GM12878 (cell line): Measurements from ENCODE around the gene SEMG1. TPM values are rescaled to one million over a fixed set of nuclear protein-coding genes. Genes with fewer than 3 reads are reported as not detected.

Source experiments
- ATAC-seq: fragments of 200-7000 bp; cut with Tn5 transposase; 3 replicates; pipeline ENCODE4 v1.9.1; 2020; ENCODE audit warnings: mild to moderate bottlenecking, moderate library complexity
- BruUV-seq: library from RNA; stranded (reverse); fragments of 400-500 nt; replicated peaks from 2 replicates; lab custom pipeline; 2021; lab: Mats Ljungman, UMichigan
- CTCF ChIA-PET: fragments of 300-600 bp; sonication (Branson Sonifier 250); formaldehyde crosslinking; extraction: SDS; loops from one replicate; lab custom pipeline; 2021; ENCODE audit warnings: inconsistent platforms; lab: Yijun Ruan, JAX
- POLR2A ChIA-PET: fragments of 350-600 bp; formaldehyde crosslinking; extraction: SDS; loops from one replicate; lab custom pipeline; 2021; ENCODE audit warnings: inconsistent platforms; lab: Charles Lee
- RAD21 ChIA-PET: fragments of 300-600 bp; sonication (Branson Sonifier 250); formaldehyde crosslinking; loops from one replicate; lab custom pipeline; 2023; ENCODE audit warnings: antibody characterized with exemption; ENCODE audit not compliant: unreplicated experiment; lab: Charles Lee
- SMC1A ChIA-PET: fragments of 300-600 bp; sonication (Branson Sonifier 250); formaldehyde crosslinking; loops from one replicate; lab custom pipeline; 2023; ENCODE audit not compliant: unreplicated experiment, uncharacterized antibody; lab: Charles Lee
- DNase-seq: peaks from one replicate; pipeline ENCODE4 v3.0.0-alpha.2; 2011; ENCODE audit warnings: low read depth, low spot score
- FAIRE-seq: peaks from 3 replicates; lab custom pipeline; 2011; peaks lifted over from hg19 to GRCh38; lab: Jason Lieb, UNC
- H2AFZ ChIP-seq: 2 replicates; pipeline ENCODE4 v1.6.0; 2011; ENCODE audit warnings: low read depth, low read length, control low read depth; ENCODE audit not compliant: control insufficient read depth
- H3K27ac ChIP-seq: 2 replicates; pipeline ENCODE4 v1.5.1; 2011; ENCODE audit warnings: control low read depth; ENCODE audit not compliant: control insufficient read depth, insufficient read depth
- H3K27me3 ChIP-seq, 2 experiments: replicated peaks in 1 of 2; 2 replicates each; pipeline versions ENCODE4 v1.6.0 to v1.6.1; 2011; ENCODE audit warnings: low read length in 1 of 2; ENCODE audit not compliant: control insufficient read depth in 2 of 2, insufficient read depth in 2 of 2
- H3K36me3 ChIP-seq, 2 experiments: 2 replicates each; pipeline ENCODE4 v1.5.1; 2011; ENCODE audit warnings: low read length in 1 of 2; ENCODE audit not compliant: control insufficient read depth in 2 of 2, insufficient read depth in 2 of 2
- H3K4me1 ChIP-seq: 2 replicates; pipeline ENCODE4 v1.6.1; 2011; ENCODE audit warnings: mild to moderate bottlenecking, low read length, moderate library complexity, mixed read lengths; ENCODE audit not compliant: control insufficient read depth, insufficient read depth
- H3K4me2 ChIP-seq: 2 replicates; pipeline ENCODE4 v1.6.0; 2011; ENCODE audit warnings: control low read depth; ENCODE audit not compliant: control insufficient read depth, insufficient read depth
- H3K4me3 ChIP-seq: fragments of 200-600 bp; sonication (generic); 2 replicates; pipeline ENCODE4 v1.5.1; 2016
- H3K79me2 ChIP-seq: 2 replicates; pipeline ENCODE4 v1.6.0; 2011; ENCODE audit warnings: low read length; ENCODE audit not compliant: control insufficient read depth, insufficient read depth
- H3K9ac ChIP-seq: 2 replicates; pipeline ENCODE4 v1.8.0; 2011; ENCODE audit warnings: low read length, control low read depth, mixed read lengths; ENCODE audit not compliant: control insufficient read depth, insufficient read depth
- H3K9me3 ChIP-seq: replicated peaks from 3 replicates; pipeline ENCODE4 v1.5.1; 2011; ENCODE audit warnings: mild to moderate bottlenecking, low read length; ENCODE audit not compliant: control insufficient read depth, insufficient read depth
- H4K20me1 ChIP-seq: 2 replicates; pipeline ENCODE4 v1.6.0; 2011; ENCODE audit not compliant: control insufficient read depth, insufficient read depth
- BACH1 ChIP-seq: fragments of 450-650 bp; IDR thresholded peaks from 2 replicates; pipeline ENCODE4 v1.6.1; 2017; ENCODE audit warnings: mild to moderate bottlenecking, borderline replicate concordance
- BCL11A ChIP-seq: IDR thresholded peaks from 2 replicates; pipeline ENCODE4 v1.6.1; 2011; ENCODE audit warnings: low read depth, low read length
- BMI1 ChIP-seq: fragments of 450-650 bp; IDR thresholded peaks from 2 replicates; pipeline ENCODE4 v1.6.1; 2016; ENCODE audit warnings: mild to moderate bottlenecking, moderate library complexity, borderline replicate concordance
- IKZF1 ChIP-seq: fragments of 450-650 bp; conservative IDR thresholded peaks from 2 replicates; pipeline ENCODE4 v1.6.1; 2017; ENCODE audit warnings: antibody characterized with exemption, mild to moderate bottlenecking
- KDM1A ChIP-seq: fragments of 200-600 bp; sonication (generic); IDR thresholded peaks from 2 replicates; pipeline ENCODE4 v1.6.1; 2016; ENCODE audit warnings: borderline replicate concordance
- MTA3 ChIP-seq: IDR thresholded peaks from 2 replicates; pipeline ENCODE4 v1.6.1; 2012; ENCODE audit warnings: low read length, inconsistent platforms, borderline replicate concordance
- NBN ChIP-seq: fragments of 450-650 bp; IDR thresholded peaks from 2 replicates; pipeline ENCODE4 v1.6.1; 2016
- STAT1 ChIP-seq: fragments of 450-650 bp; conservative IDR thresholded peaks from 2 replicates; pipeline ENCODE4 v1.6.1; 2014; ENCODE audit warnings: antibody characterized with exemption, mild to moderate bottlenecking
- TCF12 ChIP-seq: IDR thresholded peaks from 2 replicates; pipeline ENCODE4 v1.6.1; 2011; ENCODE audit warnings: low read depth, mild to moderate bottlenecking, low read length
- WGBS: methylation state at CpG from one replicate; pipeline ENCODE4 v1.1.6; 2016; ENCODE audit warnings: low lambda C conversion rate; ENCODE audit not compliant: insufficient replicate concordance, insufficient coverage; ENCODE audit errors: missing lambda C conversion rate; 5-methylcytosine and 5-hydroxymethylcytosine counted together
- in situ Hi-C: fragments of 300-500 bp; cut with MboI; formaldehyde crosslinking; loops from 9 replicates; pipeline ENCODE4 v1.14.3; 2018; ENCODE audit warnings: mixed read lengths
- intact Hi-C: fragments of 100-400 bp; cut with micrococcal nuclease; formaldehyde crosslinking; loops from one replicate; pipeline ENCODE4 v1.14.2; 2022; ENCODE audit not compliant: unreplicated experiment
- polyA plus RNA-seq, 11 experiments: library from polyadenylated mRNA; depleted of rRNA in 4 of 11; unstranded in 6 of 11; stranded (reverse) in 5 of 11; fragments of >200 nt; fragmentation: Nextera tagmentation in 4 of 11; fragmentation: Illumina TruSeq in 1 of 11; extraction: Ambion mirVana in 4 of 11; extraction: Trizol in 1 of 11; gene quantifications; 1 replicate in 1 of 11; 2 replicates in 10 of 11; pipeline versions ENCODE4 v1.2.1 to v1.2.3, GENCODE V29; 2011 to 2016; ENCODE audit warnings: inconsistent platforms in 2 of 11, missing spikeins in 2 of 11, low read depth in 1 of 11
- total RNA-seq, 4 experiments: library from RNA; depleted of rRNA in 3 of 4; stranded (reverse); fragments of >200 nt in 3 of 4; fragmentation: Illumina TruSeq in 1 of 4; extraction: Trizol in 1 of 4; gene quantifications; 2 replicates each; pipeline versions ENCODE4 v1.2.1 to v1.2.3, GENCODE V29; 2013 to 2021
- TF ChIP-seq, protein P1 (sequence below): IDR thresholded peaks from 2 replicates; pipeline ENCODE4 v1.6.1; 2012; ENCODE audit warnings: mild to moderate bottlenecking, low read depth, low read length
- TF ChIP-seq, protein P2 (sequence below): fragments of 450-650 bp; formaldehyde crosslinking; IDR thresholded peaks from 2 replicates; pipeline ENCODE4 v1.5.0; 2022; ENCODE audit warnings: mild to moderate bottlenecking, missing genetic modification characterization
- TF ChIP-seq, protein P3 (sequence below): fragments of 450-650 bp; IDR thresholded peaks from 2 replicates; pipeline ENCODE4 v1.6.1; 2017; ENCODE audit warnings: low read depth, mild to moderate bottlenecking, moderate library complexity

SEMG1 gene
- total and polyA plus RNA-seq, 10 of the 15 experiments (the other 5 are each of a cell fraction or from before 2014, with no cell fraction given) = not detected

DNA sequence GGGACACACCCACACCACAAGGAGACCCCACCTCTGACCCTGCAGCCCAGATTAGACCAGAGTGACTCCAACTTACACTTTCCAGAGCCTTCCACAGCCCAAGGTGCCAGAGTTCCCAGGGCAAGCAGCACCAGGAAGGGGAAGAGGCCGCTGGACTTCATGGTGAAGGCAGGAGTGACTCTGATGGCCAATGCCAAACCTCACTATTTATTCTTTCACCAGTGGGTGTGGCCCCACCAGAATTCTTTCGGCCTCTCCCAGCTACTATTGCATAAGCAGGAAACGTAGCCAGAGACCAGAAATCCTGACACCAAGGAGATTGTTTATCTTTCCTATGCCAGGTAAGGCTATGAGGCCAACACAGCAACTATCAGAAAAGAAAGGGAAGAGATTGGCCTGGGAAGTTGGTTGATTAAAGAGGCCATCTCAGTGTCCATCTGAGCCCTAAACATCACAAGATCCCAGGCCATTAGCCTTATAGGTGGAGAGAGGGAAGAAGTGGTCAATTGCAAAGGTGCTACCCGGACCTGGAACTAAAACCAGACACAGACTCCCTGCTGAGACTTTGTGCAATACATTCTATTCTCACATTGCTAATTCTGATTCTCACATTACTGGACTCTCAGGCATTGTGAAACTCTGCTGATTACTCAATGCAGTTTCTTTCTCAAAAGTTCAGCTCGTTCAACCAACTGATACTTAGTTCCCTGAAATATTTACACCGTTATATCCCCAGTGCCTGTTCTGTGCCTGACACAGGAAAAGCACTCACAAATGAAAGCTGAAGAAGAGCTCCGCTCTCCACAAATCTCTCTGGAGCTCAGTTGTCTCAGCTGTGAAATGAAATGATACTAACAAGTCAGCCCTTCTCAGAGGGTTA, 47.8 kb downstream of the SEMG1 start, which contains the start of gene SLPI (continued):
- TF ChIP-seq, protein P1, sequence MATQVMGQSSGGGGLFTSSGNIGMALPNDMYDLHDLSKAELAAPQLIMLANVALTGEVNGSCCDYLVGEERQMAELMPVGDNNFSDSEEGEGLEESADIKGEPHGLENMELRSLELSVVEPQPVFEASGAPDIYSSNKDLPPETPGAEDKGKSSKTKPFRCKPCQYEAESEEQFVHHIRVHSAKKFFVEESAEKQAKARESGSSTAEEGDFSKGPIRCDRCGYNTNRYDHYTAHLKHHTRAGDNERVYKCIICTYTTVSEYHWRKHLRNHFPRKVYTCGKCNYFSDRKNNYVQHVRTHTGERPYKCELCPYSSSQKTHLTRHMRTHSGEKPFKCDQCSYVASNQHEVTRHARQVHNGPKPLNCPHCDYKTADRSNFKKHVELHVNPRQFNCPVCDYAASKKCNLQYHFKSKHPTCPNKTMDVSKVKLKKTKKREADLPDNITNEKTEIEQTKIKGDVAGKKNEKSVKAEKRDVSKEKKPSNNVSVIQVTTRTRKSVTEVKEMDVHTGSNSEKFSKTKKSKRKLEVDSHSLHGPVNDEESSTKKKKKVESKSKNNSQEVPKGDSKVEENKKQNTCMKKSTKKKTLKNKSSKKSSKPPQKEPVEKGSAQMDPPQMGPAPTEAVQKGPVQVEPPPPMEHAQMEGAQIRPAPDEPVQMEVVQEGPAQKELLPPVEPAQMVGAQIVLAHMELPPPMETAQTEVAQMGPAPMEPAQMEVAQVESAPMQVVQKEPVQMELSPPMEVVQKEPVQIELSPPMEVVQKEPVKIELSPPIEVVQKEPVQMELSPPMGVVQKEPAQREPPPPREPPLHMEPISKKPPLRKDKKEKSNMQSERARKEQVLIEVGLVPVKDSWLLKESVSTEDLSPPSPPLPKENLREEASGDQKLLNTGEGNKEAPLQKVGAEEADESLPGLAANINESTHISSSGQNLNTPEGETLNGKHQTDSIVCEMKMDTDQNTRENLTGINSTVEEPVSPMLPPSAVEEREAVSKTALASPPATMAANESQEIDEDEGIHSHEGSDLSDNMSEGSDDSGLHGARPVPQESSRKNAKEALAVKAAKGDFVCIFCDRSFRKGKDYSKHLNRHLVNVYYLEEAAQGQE = no peak
- no peak for TF ChIP-seq STAT1

DNA sequence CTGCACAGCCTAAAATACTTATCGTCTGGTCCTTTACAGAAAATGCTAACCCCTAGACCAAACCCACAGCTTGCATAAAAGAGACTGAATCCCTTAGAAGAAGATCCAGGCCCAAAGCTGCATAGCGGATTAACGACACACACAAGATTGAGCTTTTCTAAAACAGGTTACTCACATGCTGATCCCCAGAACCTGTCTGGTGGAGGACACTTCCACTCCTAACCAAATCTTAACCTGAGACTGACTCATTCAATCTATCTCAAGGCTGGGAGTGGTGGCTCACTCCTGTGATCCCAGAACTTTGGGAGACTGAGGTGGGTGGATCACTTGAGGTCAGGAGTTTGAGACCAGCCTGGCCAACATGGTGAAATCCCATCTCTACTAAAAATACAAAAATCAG, 50.3 kb downstream of the SEMG1 start:
- RAD21 ChIA-PET = no interaction called here
- Histone ChIP-seq H3K36me3 (no peaks in the 10 kb centered on the region), H2AFZ (no peak overlapping the region), H3K27ac (no peak overlapping the region), H4K20me1 (no peaks in the 10 kb centered on the region), H3K27me3 (peaks cover under 1 to 7% of the 10 kb centered on the region in 2 experiments), H3K4me1 (peaks cover 4% of the 10 kb centered on the region), H3K9ac (no peak overlapping the region), H3K4me3 (no peak overlapping the region), H3K9me3 (no peaks in the 10 kb centered on the region), H3K4me2 (no peak overlapping the region), H3K79me2 (no peaks in the 10 kb centered on the region)
- CTCF ChIA-PET = interaction anchor here (1.4 kb wide), 1 partner anchor 37 kb away, joined by 4 read pairs; no protein-coding TSS in a partner anchor
- in situ Hi-C loops (no loop called here), intact Hi-C loops (no loop called here)
- FAIRE-seq (no peak), ATAC-seq (no peak), DNase-seq (no peak)
- SMC1A ChIA-PET = no interaction called here
- 72% methylated on average over 3 of the region's 3 CpGs for WGBS
- POLR2A ChIA-PET = no interaction called here
- no TSS peak for BruUV-seq
- TF ChIP-seq MTA3 (no peak), TCF12 (no peak), BACH1 (no peak), BMI1 (no peak), NBN (no peak), BCL11A (no peak), KDM1A (no peak), IKZF1 (no peak)
- TF ChIP-seq, protein P2, sequence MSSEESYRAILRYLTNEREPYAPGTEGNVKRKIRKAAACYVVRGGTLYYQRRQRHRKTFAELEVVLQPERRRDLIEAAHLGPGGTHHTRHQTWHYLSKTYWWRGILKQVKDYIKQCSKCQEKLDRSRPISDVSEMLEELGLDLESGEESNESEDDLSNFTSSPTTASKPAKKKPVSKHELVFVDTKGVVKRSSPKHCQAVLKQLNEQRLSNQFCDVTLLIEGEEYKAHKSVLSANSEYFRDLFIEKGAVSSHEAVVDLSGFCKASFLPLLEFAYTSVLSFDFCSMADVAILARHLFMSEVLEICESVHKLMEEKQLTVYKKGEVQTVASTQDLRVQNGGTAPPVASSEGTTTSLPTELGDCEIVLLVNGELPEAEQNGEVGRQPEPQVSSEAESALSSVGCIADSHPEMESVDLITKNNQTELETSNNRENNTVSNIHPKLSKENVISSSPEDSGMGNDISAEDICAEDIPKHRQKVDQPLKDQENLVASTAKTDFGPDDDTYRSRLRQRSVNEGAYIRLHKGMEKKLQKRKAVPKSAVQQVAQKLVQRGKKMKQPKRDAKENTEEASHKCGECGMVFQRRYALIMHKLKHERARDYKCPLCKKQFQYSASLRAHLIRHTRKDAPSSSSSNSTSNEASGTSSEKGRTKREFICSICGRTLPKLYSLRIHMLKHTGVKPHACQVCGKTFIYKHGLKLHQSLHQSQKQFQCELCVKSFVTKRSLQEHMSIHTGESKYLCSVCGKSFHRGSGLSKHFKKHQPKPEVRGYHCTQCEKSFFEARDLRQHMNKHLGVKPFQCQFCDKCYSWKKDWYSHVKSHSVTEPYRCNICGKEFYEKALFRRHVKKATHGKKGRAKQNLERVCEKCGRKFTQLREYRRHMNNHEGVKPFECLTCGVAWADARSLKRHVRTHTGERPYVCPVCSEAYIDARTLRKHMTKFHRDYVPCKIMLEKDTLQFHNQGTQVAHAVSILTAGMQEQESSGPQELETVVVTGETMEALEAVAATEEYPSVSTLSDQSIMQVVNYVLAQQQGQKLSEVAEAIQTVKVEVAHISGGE (CRISPR knock-in tag) = no peak
- TF ChIP-seq, protein P3, sequence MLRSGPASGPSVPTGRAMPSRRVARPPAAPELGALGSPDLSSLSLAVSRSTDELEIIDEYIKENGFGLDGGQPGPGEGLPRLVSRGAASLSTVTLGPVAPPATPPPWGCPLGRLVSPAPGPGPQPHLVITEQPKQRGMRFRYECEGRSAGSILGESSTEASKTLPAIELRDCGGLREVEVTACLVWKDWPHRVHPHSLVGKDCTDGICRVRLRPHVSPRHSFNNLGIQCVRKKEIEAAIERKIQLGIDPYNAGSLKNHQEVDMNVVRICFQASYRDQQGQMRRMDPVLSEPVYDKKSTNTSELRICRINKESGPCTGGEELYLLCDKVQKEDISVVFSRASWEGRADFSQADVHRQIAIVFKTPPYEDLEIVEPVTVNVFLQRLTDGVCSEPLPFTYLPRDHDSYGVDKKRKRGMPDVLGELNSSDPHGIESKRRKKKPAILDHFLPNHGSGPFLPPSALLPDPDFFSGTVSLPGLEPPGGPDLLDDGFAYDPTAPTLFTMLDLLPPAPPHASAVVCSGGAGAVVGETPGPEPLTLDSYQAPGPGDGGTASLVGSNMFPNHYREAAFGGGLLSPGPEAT = no peak
